HG03342 (cell line): Measurements from ENCODE around the gene AFAP1L2.

ENCODE experiments used
- ATAC-seq: cut with Tn5 transposase; IDR thresholded peaks from one replicate; pipeline ENCODE4 v1.9.1; 2021; ENCODE audit warnings: mild to moderate bottlenecking, moderate library complexity; ENCODE audit not compliant: unreplicated experiment

AFAP1L2 gene

GRCh38 chr10:114246679-114247305, 157.5 kb downstream of the AFAP1L2 start:
- no peak for ATAC-seq

DNA sequence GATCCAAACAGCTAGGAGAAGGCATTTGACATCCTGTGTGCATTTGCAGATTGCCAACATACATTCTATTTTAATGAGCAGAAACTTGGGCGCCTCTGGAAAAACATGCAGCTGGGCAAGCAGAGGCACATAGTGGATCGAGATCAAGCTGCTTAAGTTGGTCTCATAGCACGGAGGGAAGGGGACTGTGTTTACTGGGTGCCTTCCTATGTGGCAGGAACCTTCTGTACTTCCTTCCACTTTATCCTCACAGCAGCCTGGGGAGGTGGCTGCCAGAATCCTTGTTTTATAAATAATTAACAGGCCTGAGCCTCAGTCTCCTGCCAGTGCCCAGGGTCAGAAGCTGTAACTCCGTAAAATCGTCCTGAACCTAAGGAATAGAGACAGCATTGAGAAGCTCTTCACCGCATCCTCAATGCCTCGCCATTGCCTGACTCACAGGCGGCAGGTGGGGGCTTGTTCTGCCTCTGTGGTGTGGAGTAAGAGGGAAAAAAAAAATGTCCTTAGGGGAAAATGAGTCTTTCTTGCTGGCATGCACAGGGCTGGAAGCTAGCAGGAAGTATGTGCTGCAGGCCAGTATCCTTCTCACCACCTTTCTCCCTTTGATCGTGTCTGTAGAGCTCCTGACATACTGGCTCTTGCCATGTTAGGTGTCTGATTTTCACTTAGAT, 159.0 kb downstream of the AFAP1L2 start:
- ATAC-seq, result no peak
